ENCODE data around the gene ANKS1A.

The ANKS1A gene

DNA sequence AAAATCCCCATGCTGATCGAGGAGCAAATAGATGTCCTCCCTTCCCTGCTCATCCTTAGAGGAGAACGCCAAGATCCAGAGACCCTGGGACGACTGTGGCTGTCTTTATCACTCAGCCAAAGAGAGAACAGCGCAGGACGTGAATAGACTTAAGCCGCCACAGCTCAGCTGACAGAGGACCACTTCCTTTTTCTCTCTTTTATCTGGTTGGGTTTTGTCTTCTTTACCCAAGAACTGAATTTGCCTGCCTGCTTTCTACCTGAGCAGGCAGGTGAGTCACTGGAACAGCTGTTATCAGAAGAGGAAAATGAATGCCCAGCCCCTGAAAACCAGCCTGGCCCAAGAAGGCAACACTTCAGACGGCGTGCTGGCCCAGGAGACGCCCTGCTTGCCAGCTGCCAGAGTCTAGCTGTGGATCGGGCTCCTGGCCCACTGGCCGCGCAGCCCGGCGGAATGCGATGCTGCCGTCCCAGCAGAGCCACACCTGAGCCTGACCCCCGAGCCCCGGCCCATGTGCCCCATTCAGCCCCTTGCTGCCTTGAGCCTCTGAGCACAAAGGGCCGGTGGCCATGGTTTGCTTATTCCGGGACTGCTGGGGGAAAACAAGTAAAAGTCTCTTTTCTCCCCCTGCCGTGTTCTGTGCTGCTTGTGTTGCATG lies 169.9 kb downstream of the ANKS1A start:
- DNase-seq: no peak

DNA sequence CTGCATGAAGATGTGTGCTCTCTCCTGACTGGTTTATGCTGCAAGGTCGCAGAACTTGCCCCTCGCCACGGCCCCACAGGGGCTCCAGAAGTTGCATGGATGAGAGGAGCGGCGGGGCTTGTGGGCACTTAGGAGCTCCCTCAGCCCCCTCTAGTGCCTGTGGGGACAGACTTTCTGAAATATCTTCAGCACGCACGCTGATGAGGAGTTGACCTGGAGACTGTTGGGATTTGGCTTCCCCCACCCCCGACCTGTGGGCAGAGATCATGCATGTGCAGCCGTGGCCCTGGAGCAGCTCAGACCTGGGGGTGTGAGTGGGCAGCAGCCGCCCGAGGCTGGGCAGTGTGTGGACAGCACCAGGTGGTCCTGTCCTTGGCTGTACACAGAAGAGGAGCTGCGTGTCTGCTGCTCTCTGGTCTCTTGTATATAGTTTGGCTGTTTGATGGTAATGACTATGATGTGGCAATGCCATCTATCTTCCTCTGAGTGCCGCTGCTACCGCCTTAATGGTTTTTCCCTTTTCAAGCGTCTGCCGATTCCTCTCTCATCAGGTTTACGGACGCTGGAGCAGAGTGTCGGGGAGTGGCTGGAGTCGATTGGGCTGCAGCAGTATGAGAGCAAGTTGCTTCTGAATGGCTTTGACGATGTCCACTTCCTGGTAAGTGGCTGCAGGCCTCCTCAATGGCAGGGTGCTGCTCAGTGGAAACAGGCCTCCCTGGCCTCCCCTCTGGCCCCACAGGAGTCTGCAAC lies 170.7 kb downstream of the ANKS1A start:
- no peak for DNase-seq

DNA sequence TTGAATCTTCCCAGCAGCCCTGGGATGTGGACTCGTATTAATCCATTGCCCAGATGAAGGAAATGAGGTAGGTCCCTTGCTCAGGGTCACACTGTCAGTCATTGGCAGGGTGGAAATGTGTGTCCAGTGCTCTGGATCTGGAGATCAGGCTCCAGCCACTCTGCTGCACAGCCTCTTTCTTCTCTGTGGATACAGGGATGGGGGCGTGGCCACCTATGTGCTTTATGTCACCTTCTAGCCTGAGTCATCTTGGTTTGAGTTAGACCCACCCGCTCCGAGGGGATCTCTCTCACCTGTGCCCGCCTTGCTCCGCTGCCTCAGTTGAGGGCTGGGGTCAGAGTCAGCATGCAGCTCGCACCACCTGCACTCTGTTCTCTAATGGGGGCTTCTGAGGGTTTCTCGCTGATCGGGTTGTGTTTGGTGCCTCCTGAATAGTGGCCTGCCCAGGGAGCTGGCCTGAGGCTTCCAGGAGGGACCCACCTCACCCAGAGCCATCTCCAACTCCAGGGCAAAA lies 172.1 kb downstream of the ANKS1A start:
- DNase-seq: no peak

DNA sequence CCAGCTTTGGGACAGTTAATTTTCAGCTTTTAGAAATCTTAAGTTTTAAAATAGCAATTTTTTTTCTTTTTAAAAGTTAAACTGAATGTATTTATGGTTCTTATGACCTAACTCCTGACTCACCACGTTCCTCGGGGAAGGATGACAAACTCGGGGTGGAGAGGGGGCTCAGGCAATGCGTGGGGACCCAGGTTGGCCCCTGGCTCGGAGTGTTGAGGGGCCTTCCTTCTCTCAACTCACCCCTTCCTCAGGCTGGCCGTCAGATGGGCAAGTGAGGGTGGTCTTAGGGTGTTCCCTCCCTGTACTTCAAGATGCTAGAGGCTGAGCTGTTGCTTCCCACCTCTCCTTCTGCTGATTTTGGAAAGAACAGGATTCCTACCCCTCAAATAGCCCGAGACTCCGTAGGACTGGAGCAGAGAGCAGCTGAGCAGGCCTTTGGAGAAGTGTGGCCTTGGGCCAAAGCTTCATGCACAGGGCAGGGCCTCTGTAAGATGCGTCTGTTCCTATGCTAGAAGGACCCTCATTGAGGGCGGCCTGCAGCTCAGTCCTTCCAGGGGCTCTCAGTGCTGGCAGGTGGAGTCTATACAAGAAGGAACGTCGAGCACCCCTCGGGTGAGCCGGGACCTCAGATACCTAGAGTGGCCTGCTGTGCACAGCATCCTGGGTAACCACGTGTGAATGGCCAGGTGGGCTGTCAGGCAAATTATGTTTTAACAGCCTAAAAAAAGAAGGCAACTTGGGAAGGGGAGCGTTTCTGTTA lies 172.8 kb downstream of the ANKS1A start:
- DNase-seq: no peak

DNA sequence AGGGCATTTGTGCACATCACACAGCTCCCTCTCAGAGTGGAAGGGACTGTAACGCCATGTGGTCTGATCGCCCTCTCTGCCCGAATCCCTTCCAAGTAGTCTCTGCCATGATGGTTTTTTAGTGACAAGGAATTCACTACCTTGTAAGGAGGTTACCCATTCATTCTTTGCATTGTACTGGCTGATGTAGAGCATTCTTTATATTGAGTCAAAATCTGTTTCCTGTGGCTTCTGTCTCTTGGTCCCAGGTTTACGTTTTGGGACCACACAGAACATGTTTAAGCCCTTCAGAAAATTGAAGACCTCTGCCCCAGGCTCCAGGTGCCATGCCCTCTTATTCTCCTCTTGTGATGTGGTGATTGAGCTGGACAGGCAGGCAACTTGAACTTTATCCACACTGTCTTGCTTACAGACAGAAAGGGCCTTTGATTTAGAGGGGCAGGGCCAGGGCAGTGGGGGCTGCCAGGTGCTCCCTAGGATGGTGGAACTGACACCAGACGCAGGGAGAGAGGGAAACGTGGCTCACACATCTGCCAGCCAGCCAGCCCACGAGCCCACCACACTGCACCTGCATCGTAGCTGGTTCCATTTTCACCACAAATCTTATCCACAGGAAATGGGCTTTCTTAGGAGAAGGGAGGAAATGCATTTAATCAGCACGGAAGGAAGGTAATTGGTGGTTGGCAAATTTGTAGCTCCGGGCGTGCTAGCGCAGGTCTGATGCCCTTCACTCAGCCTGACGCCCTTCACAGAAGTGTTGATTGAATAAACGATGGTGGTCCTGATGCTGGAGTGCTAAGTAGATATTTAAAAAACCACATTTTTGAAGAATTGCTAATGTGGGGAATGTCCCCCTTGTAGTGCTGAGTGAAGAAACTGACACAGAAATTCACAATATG lies 173.9 kb downstream of the ANKS1A start:
- no peak for DNase-seq

DNA sequence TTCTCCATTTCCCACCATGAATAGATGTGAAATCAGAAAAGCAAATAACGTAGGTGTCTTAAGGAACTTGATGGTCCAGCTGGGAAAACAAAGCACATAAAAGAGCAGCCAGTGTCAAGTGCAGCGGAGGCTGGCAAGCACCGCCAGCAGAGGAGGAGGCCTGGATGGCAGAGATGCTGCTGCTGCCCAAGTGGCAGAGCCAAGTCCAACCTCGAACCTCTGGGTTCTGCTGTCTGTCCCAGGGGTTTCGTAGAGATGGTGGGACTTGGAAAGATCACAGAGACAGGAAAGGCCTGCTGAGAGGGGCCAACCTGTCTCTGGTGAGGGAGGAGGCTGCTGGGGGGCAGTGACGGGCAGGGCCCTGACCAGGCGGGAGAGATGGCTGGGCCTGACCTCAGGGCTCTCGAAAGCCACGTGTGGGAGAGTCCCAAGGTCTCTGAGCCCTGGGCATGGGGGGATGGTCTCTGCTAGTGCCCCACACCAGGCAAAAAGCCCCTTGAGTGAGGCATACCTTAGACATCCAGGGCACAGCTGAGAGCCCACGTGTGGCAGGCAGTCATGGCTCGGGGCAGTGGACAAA lies 174.7 kb downstream of the ANKS1A start:
- no peak for DNase-seq

DNA sequence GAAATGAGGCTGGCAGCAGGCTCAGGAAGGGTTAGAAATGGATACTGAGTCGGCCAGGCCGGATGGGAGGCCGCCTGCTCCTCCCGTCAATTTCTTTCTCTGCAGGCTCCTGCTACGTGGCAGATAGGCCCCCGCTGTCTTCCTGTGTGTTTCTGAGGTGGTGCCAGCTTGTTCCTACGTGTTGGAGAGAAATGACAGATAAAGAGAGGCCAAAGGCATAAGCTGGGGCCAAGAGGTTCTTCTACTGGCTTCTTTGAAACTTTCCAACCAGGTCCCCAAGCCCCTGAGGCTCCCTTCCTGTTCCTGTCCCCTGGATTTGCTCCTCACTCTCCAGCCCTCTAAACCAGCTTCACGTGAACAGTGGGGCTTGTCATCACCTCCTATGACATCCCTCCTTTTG lies 175.2 kb downstream of the ANKS1A start:
- no peak for DNase-seq

DNA sequence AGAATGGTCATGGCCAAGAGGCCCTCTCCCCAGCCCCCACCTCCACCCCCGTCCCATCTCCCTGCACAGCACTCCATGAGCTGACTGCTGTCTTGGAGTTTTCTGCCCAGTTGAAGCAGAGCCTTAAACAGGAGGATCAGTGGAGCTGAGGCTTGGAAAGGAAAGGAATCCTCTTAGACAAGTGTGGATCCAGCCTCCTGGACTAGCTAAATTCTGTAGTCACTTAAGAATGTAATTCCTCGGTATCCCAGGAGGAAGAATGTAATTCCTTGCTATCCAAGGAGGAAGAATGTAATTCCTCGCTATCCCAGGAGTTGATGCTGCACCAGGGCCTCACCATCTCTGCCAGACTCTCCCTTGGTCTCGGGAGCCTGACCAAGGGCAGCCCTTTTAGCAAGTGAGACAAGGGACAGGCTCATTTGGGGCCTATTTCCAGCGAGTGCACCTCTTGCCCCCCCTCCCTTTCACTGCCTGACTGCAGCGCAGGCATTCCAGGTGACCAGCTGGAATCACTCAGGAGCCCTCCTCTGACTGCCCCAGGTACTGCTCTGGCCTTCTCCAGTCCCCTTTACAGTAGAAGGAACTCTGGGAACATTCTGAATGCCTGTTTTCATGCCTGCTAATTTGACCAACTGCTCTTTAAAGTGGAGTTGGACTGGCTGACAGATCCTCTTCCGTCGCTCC lies 175.8 kb downstream of the ANKS1A start:
- no peak for DNase-seq

DNA sequence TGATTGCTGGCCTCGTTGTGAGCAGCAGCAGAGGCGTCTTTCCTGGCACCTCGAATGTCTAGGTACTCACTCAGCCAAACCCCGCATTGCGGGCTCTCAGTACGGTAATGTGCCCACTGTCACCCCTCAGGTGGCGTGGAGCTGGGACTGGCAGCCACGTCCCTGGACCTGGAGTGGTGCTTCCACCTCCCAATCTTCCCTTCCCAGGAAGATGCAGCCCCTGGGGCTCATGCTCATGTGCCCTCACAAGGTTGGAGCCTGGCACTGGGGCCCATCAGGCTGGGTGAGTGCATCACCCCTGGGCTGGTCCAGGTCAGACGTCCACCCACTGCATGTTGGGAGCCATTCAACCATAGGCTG lies 176.4 kb downstream of the ANKS1A start:
- no peak for DNase-seq

DNA sequence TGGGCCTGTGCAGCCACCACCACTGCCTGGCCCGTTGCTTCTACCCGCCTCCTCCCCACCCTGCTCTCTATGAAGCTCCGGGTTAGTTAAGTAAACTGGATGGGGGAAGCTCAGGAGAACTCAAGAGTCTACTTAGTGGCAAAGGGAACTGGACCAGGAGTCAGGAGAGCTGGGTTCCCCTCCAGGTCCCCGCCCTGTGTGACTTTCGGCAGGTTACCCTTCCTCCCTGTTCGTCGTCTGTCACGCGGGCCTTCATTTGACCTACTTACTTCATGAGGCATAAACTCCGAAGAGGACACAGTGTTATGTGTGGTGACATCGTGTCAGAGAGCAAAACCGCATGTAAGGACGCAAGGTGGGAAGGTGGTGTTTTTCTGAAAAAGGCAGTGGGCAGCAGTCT lies 176.8 kb downstream of the ANKS1A start:
- DNase-seq: no peak

DNA sequence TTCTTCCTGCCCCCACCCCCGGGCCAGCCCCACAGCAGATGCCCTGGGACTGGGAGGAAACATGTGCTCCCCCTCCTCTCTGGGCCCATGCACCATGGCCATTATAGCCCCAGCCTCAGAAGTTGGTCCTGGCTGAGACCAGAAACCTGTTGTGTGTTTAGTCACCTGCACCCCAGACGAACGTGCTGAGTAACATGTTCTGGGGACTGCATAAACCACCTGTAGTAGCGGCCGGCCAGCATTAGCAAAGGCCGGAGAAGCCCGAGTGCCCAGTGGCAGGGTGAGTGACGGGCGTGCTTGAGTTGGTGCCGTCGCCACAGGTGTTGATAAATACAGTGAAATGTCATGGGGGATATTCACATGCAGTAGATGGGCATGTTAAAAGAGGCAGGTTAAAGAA lies 178.2 kb downstream of the ANKS1A start:
- DNase-seq: no peak

DNA sequence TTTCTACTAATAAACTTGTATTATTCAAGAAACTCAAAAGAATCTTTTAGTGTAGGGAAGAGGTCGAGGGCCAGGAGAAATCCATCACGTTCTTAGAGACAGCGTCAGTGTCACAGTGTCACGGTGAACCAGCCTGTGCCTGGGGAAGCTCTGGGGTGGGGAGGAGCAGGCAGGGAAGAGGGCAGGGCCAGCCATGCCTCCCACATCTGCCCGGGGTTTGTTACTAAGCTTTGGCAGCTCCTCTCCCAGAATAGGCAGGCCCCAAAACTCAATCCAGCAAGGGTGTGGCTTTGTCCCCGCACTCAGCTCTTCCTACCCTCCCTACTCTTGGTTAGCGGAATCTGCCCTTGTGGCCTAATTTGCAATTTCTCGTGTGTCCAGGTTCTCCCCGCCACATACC lies 179.2 kb downstream of the ANKS1A start:
- DNase-seq: no peak

DNA sequence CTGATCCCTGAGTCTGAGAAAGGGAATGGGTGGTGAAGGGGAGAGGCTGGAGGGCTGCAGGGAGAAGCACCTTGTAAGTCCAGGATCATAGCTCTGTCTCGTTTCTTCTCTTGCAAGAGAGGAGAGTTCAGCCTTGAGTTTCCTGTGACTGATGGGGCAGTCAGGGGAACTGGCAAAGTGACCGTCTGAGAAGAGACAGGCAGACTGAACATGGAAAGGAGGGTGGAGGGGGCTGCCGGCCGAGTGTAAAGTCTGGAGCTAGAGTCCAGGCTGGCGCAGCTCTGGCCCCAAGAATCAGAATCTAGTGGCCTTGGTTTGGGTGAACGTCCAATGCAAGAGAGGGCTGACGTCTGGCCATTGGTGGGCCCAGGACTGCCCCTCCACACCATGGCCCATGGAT lies 179.6 kb downstream of the ANKS1A start:
- DNase-seq: no peak

DNA sequence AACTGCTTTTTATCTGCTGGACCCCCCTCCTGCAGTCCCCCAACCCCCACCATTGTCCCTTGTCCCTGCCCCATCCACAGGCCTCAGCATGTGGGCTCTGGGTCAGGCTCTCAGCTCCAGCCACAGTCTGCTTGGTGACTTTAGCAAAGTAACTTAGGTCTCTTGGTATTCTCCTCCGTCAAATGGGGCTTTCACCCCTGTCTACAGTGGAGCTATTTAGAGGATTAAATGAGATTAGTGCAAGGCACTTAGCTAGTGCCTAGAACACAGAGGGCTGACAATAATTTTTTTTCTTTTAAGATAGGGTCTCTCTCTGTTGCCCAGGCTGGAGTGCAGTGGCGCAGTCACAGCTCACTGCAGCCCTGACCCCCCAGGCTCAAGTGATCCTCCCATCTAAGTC lies 180.2 kb downstream of the ANKS1A start:
- DNase-seq: no peak

DNA sequence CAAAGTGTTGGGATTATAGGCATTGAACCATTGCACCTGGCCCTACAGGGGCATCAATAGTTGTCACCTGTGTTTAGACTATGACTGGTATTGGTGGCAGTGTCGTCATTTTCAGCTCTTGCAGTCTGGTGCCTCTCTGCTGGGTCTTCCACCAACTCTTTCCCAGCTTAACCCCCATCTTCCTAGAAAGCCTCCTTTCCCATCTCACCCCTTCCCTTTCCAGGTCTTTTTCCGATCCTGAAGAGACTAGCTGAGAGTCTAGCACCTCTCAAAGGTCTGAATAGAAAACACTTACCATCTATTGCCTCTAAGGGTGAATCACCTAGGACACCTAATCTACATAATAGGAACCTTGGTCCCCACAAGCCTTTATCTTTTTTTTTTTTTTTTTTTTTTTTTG lies 181.1 kb downstream of the ANKS1A start:
- DNase-seq: no peak

DNA sequence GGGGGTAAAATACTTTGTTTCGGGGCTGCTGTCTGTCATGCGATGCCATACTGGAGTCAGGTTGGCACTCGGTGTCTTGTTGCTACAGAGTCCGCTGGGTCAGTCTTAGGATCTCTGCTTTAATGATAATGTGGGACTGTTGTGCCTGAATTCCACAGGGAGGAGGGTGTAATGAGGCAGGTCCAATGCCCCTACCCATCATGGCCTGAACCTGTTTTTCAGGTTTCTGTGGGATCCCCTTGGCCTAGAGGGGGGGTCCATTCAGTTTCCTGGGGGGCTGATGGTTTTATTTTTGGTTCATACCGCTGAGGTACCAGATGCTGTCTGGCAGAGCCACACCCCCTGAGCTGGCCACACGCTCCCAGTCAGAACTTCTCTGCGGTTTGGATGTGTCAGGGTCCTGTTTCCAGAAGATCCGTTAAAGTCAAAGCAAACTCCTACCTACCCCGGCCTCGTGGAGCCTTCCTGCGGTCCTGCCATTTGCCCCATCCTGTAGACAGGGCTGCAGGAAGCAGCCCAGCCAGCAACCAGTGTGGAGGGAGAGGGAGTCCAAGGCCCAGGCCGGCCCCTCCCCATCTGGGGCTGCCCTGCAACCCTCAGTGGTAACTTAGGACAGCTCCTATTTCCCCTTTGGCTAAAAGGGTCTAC lies 182.4 kb downstream of the ANKS1A start:
- DNase-seq: no peak

DNA sequence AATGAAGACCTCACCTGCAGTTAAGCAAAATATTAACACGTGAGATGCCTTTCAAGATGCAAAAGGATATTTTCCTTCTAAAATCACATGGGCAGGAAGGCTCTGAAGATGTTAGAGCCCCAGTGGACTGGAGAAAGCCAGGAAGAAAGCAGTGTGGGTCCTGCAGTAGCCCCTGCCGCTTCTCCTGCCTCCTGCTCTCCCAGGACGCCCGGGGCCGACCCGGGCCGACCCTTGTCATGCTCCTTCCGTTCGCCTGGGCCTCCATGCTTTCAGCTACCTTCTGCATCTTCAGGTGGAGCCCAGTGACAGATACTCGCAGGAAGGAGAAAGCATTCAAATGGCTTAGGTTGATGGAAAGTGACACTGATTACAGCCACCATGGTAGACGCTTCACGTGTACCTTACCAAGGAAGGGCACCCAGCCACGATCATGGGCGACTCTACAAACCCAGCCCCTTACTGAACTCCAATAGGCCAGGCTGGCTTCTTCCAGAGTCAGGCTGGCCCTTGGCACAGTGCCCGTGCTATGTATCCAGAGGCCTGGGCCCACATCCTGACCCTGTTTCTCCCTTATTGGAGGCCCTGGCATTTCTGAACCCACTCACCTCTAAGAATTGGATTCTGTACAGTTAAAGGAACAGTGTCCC lies 183.1 kb downstream of the ANKS1A start:
- DNase-seq: no peak

DNA sequence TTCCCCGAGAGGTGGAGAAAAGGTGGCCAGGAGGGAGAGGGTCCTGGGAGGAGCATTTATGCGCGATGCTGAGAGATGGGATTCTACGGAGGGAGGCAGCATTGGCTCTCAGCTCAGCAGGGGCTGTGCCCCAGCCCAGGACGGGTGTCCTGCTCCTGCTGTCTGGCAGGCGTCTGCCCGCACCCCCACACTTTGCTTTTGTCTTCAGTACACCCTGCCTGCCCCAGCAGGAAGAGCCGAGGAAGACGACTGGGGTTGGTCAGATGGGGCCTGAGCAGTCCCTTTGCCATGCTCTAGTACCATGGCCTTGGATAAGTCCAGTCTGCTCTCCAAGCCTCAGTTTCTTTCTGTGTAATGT lies 183.6 kb downstream of the ANKS1A start:
- DNase-seq: no peak

DNA sequence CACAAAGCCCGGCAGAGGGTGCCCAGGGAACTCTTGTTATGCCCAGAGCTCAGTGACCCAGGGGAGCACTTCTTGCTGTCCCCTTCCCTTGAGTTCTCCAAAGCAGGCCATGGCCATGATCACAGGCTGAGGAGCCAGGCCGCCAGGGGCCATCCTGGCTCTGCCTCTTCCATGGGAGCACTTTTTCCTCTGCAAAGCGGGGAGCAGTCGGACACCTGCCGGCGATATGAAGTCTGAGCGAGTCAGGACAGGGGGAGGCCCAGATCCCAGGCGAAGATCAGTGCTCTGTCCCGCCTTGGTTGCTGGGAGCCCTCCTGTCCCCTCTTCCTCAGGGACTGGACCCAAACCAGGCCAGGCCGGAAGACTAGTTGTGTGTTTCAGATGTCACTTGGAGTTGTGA lies 184.2 kb downstream of the ANKS1A start:
- no peak for DNase-seq

DNA sequence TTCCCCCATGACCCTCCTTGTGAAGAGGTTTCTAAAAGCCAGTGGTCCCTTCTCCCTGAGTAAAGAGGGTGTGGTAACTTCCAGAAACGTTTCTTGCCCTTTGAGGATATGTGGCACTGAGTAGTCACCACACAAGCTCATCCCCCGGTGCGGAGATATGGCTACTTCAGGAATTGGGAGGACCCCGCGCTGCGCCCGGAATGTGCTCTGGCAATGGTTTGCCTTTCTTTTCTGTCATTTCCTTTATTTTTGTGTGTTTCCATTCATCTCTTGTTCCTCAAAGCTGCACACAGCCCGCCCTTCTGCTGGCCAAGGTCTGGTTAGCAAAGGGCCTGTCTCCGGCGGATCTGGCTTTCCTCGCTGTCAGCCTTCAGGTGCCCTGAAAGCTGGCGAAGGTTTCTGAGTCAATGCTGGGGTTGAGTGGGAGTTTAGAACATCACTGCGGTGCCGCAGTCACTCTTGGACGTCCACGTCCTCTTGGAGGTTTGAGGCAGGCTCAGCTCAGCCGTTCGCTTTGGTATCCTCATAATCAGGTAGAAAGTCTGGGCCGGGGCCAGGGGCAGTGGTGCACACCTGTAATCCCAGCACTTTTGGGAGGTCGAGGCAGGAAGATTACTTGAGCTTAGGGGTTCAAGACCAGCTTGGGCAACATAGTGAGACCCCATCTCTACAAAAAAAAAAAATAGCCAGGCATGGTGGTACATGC lies 184.9 kb downstream of the ANKS1A start:
- no peak for DNase-seq

All from stimulated activated CD8-positive, alpha-beta memory T cell treated with anti-CD3 and anti-CD28 coated beads, Interleukin-4, amount 100 ng/mL, for 48 hours (primary cell).